HepG2 (cell line): ENCODE results near the gene CRKL. TPM values are rescaled to one million over a fixed set of nuclear protein-coding genes. Genes with fewer than 3 reads are reported as not detected.

Experiments used
- CBX1 ChIP-seq: IDR thresholded peaks from one replicate; pipeline ENCODE4 v1.6.1; 2016; ENCODE audit warnings: antibody characterized with exemption, low read depth
- CHCHD3 ChIP-seq: sonication (generic); formaldehyde crosslinking; IDR thresholded peaks from 2 replicates; pipeline ENCODE4 v1.8.0; 2022; ENCODE audit warnings: mild to moderate bottlenecking, missing genetic modification reagents, moderate library complexity
- MED8 ChIP-seq: sonication (generic); formaldehyde crosslinking; IDR thresholded peaks from 2 replicates; pipeline ENCODE4 v1.8.1; 2023; ENCODE audit warnings: mild to moderate bottlenecking, missing genetic modification reagents; ENCODE audit not compliant: insufficient replicate concordance
- PCBP1 ChIP-seq: fragments of 200-400 bp; formaldehyde crosslinking; IDR thresholded peaks from 2 replicates; pipeline ENCODE4 v1.6.1; 2017; ENCODE audit warnings: mild to moderate bottlenecking, low read depth, low read length, borderline replicate concordance
- SMAD1 ChIP-seq: sonication (generic); formaldehyde crosslinking; IDR thresholded peaks from 2 replicates; pipeline ENCODE4 v1.4.0; 2020; ENCODE audit warnings: missing genetic modification reagents, low read depth, mild to moderate bottlenecking, borderline replicate concordance
- XBP1 ChIP-seq: sonication (generic); formaldehyde crosslinking; IDR thresholded peaks from 2 replicates; pipeline ENCODE4 v1.5.0; 2020; ENCODE audit warnings: missing genetic modification reagents
- ZNF335 ChIP-seq: sonication (generic); formaldehyde crosslinking; IDR thresholded peaks from 2 replicates; pipeline ENCODE4 v1.4.0; 2020; ENCODE audit warnings: missing genetic modification reagents
- ZNF468 ChIP-seq: sonication (generic); formaldehyde crosslinking; IDR thresholded peaks from 2 replicates; pipeline ENCODE4 v1.8.0; 2022; ENCODE audit warnings: mild to moderate bottlenecking, moderate library complexity, missing genetic modification reagents
- ZNF678 ChIP-seq: sonication (generic); formaldehyde crosslinking; IDR thresholded peaks from 2 replicates; pipeline ENCODE4 v1.4.0; 2020; ENCODE audit warnings: mild to moderate bottlenecking, missing genetic modification reagents
- ZNF883 ChIP-seq: sonication (generic); formaldehyde crosslinking; IDR thresholded peaks from 2 replicates; pipeline ENCODE4 v1.5.1; 2020; ENCODE audit warnings: mild to moderate bottlenecking, missing genetic modification reagents; ENCODE audit errors: not compliant biosample characterization
- ZSCAN12 ChIP-seq: sonication (generic); formaldehyde crosslinking; IDR thresholded peaks from 2 replicates; pipeline ENCODE4 v1.9.0; 2021; ENCODE audit warnings: mild to moderate bottlenecking, missing genetic modification reagents
- polyA plus RNA-seq, 8 experiments: library from polyadenylated mRNA; depleted of rRNA in 3 of 8; stranded (reverse) in 7 of 8; unstranded in 1 of 8; fragments of >200 nt; fragmentation: Illumina TruSeq in 4 of 8; extraction: Trizol in 4 of 8; gene quantifications; 2 replicates each; pipeline versions ENCODE4 v1.2.1 to v1.2.3, GENCODE V29; 2011 to 2016; ENCODE audit warnings: low read depth in 4 of 8, missing spikeins in 1 of 8, mixed read lengths in 1 of 8; ENCODE audit not compliant: insufficient read depth in 1 of 8
- total RNA-seq, 5 experiments: library from RNA; depleted of rRNA; stranded (reverse); fragments of >200 nt; fragmentation: Illumina TruSeq; extraction: Trizol; gene quantifications; 2 replicates each; pipeline ENCODE4 v1.2.3, GENCODE V29; 2016; ENCODE audit warnings: low read depth in 1 of 5
- TF ChIP-seq, protein P1 (sequence below): sonication (generic); formaldehyde crosslinking; IDR thresholded peaks from 2 replicates; pipeline ENCODE4 v1.5.0; 2020; ENCODE audit warnings: mild to moderate bottlenecking, missing genetic modification reagents
- TF ChIP-seq, protein P2 (sequence below): sonication (generic); formaldehyde crosslinking; IDR thresholded peaks from 2 replicates; pipeline ENCODE4; 2020; ENCODE audit warnings: missing genetic modification reagents, mild to moderate bottlenecking, borderline replicate concordance

CRKL gene
- total and polyA plus RNA-seq, 2 of the 13 experiments (the other 11 are each of a cell fraction or from before 2014, with no cell fraction given), result 37.4 to 60.6 TPM

- TF ChIP-seq ZSCAN12 (CRISPR knock-in tag) (no peak), ZNF468 (no peak), CHCHD3 (CRISPR knock-in tag) (no peak), ZNF883 (CRISPR knock-in tag) (no peak), MED8 (CRISPR knock-in tag) (no peak), PCBP1 (no peak), XBP1 (CRISPR knock-in tag) (no peak), ZNF335 (CRISPR knock-in tag) (no peak), CBX1 (no peak), ZNF678 (no peak), SMAD1 (no peak)
- TF ChIP-seq, protein P1, sequence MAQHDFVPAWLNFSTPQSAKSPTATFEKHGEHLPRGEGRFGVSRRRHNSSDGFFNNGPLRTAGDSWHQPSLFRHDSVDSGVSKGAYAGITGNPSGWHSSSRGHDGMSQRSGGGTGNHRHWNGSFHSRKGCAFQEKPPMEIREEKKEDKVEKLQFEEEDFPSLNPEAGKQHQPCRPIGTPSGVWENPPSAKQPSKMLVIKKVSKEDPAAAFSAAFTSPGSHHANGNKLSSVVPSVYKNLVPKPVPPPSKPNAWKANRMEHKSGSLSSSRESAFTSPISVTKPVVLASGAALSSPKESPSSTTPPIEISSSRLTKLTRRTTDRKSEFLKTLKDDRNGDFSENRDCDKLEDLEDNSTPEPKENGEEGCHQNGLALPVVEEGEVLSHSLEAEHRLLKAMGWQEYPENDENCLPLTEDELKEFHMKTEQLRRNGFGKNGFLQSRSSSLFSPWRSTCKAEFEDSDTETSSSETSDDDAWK (CRISPR knock-in tag), result no peak
- TF ChIP-seq, protein P2, sequence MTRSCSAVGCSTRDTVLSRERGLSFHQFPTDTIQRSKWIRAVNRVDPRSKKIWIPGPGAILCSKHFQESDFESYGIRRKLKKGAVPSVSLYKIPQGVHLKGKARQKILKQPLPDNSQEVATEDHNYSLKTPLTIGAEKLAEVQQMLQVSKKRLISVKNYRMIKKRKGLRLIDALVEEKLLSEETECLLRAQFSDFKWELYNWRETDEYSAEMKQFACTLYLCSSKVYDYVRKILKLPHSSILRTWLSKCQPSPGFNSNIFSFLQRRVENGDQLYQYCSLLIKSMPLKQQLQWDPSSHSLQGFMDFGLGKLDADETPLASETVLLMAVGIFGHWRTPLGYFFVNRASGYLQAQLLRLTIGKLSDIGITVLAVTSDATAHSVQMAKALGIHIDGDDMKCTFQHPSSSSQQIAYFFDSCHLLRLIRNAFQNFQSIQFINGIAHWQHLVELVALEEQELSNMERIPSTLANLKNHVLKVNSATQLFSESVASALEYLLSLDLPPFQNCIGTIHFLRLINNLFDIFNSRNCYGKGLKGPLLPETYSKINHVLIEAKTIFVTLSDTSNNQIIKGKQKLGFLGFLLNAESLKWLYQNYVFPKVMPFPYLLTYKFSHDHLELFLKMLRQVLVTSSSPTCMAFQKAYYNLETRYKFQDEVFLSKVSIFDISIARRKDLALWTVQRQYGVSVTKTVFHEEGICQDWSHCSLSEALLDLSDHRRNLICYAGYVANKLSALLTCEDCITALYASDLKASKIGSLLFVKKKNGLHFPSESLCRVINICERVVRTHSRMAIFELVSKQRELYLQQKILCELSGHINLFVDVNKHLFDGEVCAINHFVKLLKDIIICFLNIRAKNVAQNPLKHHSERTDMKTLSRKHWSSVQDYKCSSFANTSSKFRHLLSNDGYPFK (CRISPR knock-in tag), result no peak
Observed at GRCh38 chr22:20945578-20945934, 28.3 kb downstream of the CRKL start (continued).
